K562 (cell line): ENCODE data around the gene BFSP1. TPM values are rescaled to one million over a fixed set of nuclear protein-coding genes. Genes with fewer than 3 reads are reported as not detected.
A peak's percentile ranks its signal among the peaks of the same experiment; 100 is the strongest.

Source experiments
- ATAC-seq: fragments of 200-7000 bp; cut with Tn5 transposase; 3 replicates; pipeline ENCODE4 v1.9.1; 2020; ENCODE audit warnings: moderate library complexity
- BruUV-seq: library from RNA; stranded (reverse); fragments of 400-500 nt; replicated peaks from 2 replicates; lab custom pipeline; 2021; lab: Mats Ljungman, UMichigan
- CTCF ChIA-PET: fragments of 300-600 bp; formaldehyde crosslinking; extraction: SDS; loops from one replicate; lab custom pipeline; 2021; ENCODE audit warnings: low intra/inter-chr PET ratio; lab: Yijun Ruan, JAX
- POLR2A ChIA-PET: fragments of 300-600, 350-650 bp; sonication (Branson Sonifier 250); formaldehyde crosslinking; extraction: SDS; loops from one replicate; lab custom pipeline; 2021; ENCODE audit warnings: antibody characterized with exemption, inconsistent platforms; lab: Yijun Ruan, JAX
- DNase-seq, 4 experiments: peaks; one replicate each; pipeline versions ENCODE4 v3.0.0 to v3.0.0-alpha.2; 2011 to 2018; ENCODE audit warnings: low spot score in 3 of 4, mixed read lengths in 3 of 4; ENCODE audit errors: extremely low read depth in 1 of 4
- FAIRE-seq: peaks from 2 replicates; lab custom pipeline; 2011; peaks lifted over from hg19 to GRCh38; lab: Jason Lieb, UNC
- H2AFZ ChIP-seq: 2 replicates; pipeline ENCODE4 v1.6.0; 2011; ENCODE audit warnings: low read depth, low read length, control low read depth, inconsistent platforms
- H3K27ac ChIP-seq: fragments of 200-600 bp; 3 replicates; pipeline ENCODE4 v1.8.0; 2011; ENCODE audit warnings: low read depth, mild to moderate bottlenecking, control low read depth, inconsistent platforms, low read length, moderate library complexity, mixed read lengths; ENCODE audit errors: extremely low read depth
- H3K27me3 ChIP-seq, 2 experiments: fragments of 300-600 bp in 1 of 2; 2 replicates in 1 of 2; 3 replicates in 1 of 2; pipeline versions ENCODE4 v1.6.0 to v1.8.0; 2011; ENCODE audit warnings: inconsistent platforms in 2 of 2, low read length in 2 of 2, mild to moderate bottlenecking in 1 of 2, mixed read lengths in 1 of 2, moderate library complexity in 1 of 2; ENCODE audit not compliant: control insufficient read depth in 2 of 2, insufficient read depth in 2 of 2
- H3K36me3 ChIP-seq: fragments of 300-600 bp; 3 replicates; pipeline ENCODE4 v1.8.0; 2011; ENCODE audit warnings: mild to moderate bottlenecking, low read length, inconsistent platforms; ENCODE audit not compliant: control insufficient read depth, insufficient read depth
- H3K4me1 ChIP-seq, 2 experiments: fragments of 200-600 bp in 1 of 2; replicated peaks in 1 of 2; 2 replicates in 1 of 2; 3 replicates in 1 of 2; pipeline versions ENCODE4 v1.5.1 to v1.8.0; 2011; ENCODE audit warnings: inconsistent platforms in 2 of 2, low read length in 2 of 2, mild to moderate bottlenecking in 1 of 2, mixed read lengths in 1 of 2, moderate library complexity in 1 of 2; ENCODE audit not compliant: control insufficient read depth in 2 of 2, insufficient read depth in 2 of 2
- H3K4me2 ChIP-seq: 2 replicates; pipeline ENCODE4 v1.6.1; 2011; ENCODE audit warnings: low read length, control low read depth, inconsistent platforms, mixed read lengths; ENCODE audit not compliant: insufficient read depth
- H3K4me3 ChIP-seq: fragments of 200-600 bp; sonication (generic), shearing (Covaris generic); 2 replicates; pipeline ENCODE4 v1.5.1; 2016; ENCODE audit warnings: control low read depth, inconsistent platforms
- H3K79me2 ChIP-seq: fragments of 200-600 bp; 3 replicates; pipeline ENCODE4 v1.8.0; 2011; ENCODE audit warnings: low read length, inconsistent platforms; ENCODE audit not compliant: control insufficient read depth, insufficient read depth
- H3K9ac ChIP-seq, 2 experiments: 2 replicates each; pipeline versions ENCODE4 v1.6.0 to v1.6.1; 2011; ENCODE audit warnings: low read depth in 2 of 2, low read length in 2 of 2, control low read depth in 1 of 2, inconsistent platforms in 1 of 2, mild to moderate bottlenecking in 1 of 2, mixed read lengths in 1 of 2; ENCODE audit not compliant: insufficient read depth in 1 of 2
- H3K9me1 ChIP-seq: one replicate; pipeline ENCODE4 v1.6.0; 2011; ENCODE audit warnings: inconsistent platforms, mild to moderate bottlenecking, low read length, moderate library complexity; ENCODE audit not compliant: control insufficient read depth, insufficient read depth
- H3K9me3 ChIP-seq: replicated peaks from 2 replicates; pipeline ENCODE4 v1.5.1; 2011; ENCODE audit warnings: low read depth, low read length, inconsistent platforms; ENCODE audit not compliant: control insufficient read depth, insufficient read depth
- H4K20me1 ChIP-seq: replicated peaks from 2 replicates; pipeline ENCODE4 v1.6.1; 2011; ENCODE audit warnings: low read length, inconsistent platforms, mixed read lengths; ENCODE audit not compliant: control insufficient read depth, insufficient read depth
- ARID1B ChIP-seq: fragments of 450-650 bp; IDR thresholded peaks from 2 replicates; pipeline ENCODE4 v1.6.1; 2016; ENCODE audit warnings: antibody characterized with exemption, mild to moderate bottlenecking, inconsistent platforms
- DEAF1 ChIP-seq: fragments of 450-650 bp; formaldehyde crosslinking; IDR thresholded peaks from 2 replicates; pipeline ENCODE4 v1.4.0; 2020; ENCODE audit warnings: mild to moderate bottlenecking, moderate library complexity
- EGR1 ChIP-seq: fragments of 450-650 bp; conservative IDR thresholded peaks from 2 replicates; pipeline ENCODE4 v1.6.1; 2017; ENCODE audit warnings: mild to moderate bottlenecking
- GTF2F1 ChIP-seq: IDR thresholded peaks from 2 replicates; pipeline ENCODE4 v1.6.1; 2011; ENCODE audit warnings: low read depth, low read length, improper control_type of control experiment
- JUN ChIP-seq, 2 experiments: sonication (generic) in 1 of 2; formaldehyde crosslinking in 1 of 2; IDR thresholded peaks; 2 replicates each; pipeline versions ENCODE4 v1.6.1 to v1.8.0; 2012 to 2022; ENCODE audit warnings: borderline replicate concordance in 2 of 2, mild to moderate bottlenecking in 2 of 2, improper control_type of control experiment in 1 of 2, low read depth in 1 of 2, low read length in 1 of 2, missing genetic modification reagents in 1 of 2
- JUND ChIP-seq, 2 experiments: IDR thresholded peaks; 2 replicates in 1 of 2; 3 replicates in 1 of 2; pipeline ENCODE4 v1.6.1; 2011; ENCODE audit warnings: borderline replicate concordance in 2 of 2, low read depth in 2 of 2, low read length in 2 of 2, improper control_type of control experiment in 1 of 2, missing biosample characterization in 1 of 2, missing genetic modification characterization in 1 of 2, missing genetic modification reagents in 1 of 2
- MECOM ChIP-seq: fragments of 250-450 bp; sonication (Bioruptor Pico); IDR thresholded peaks from 2 replicates; pipeline ENCODE4 v1.8.0; 2022; ENCODE audit warnings: inconsistent platforms
- PHF21A ChIP-seq: fragments of 450-650 bp; IDR thresholded peaks from 2 replicates; pipeline ENCODE4 v1.6.1; 2017; ENCODE audit warnings: low read depth, borderline replicate concordance
- POU5F1 ChIP-seq: fragments of 150-350 bp; IDR thresholded peaks from 2 replicates; pipeline ENCODE4 v1.6.1; 2014; ENCODE audit warnings: borderline replicate concordance, low read length, low read depth, mild to moderate bottlenecking; ENCODE audit not compliant: partially characterized antibody
- RAD21 ChIP-seq, 2 experiments: fragments of 250-450 bp in 1 of 2; fragments of 450-650 bp in 1 of 2; sonication (Bioruptor Pico) in 1 of 2; formaldehyde crosslinking in 1 of 2; IDR thresholded peaks in 1 of 2; conservative IDR thresholded peaks in 1 of 2; 2 replicates each; pipeline versions ENCODE4 v1.4.0 to v1.8.0; 2020 to 2022; ENCODE audit warnings: mild to moderate bottlenecking in 2 of 2, moderate library complexity in 1 of 2
- RBFOX2 ChIP-seq: fragments of 200-400 bp; formaldehyde crosslinking; IDR thresholded peaks from 2 replicates; pipeline ENCODE4 v1.6.1; 2017; ENCODE audit warnings: low read depth, mild to moderate bottlenecking, low read length, moderate library complexity
- TBL1XR1 ChIP-seq, 2 experiments: IDR thresholded peaks; 2 replicates each; pipeline ENCODE4 v1.6.1; 2012; ENCODE audit warnings: improper control_type of control experiment in 2 of 2, low read length in 2 of 2, mild to moderate bottlenecking in 1 of 2
- ZBTB2 ChIP-seq: fragments of 450-650 bp; IDR thresholded peaks from 2 replicates; pipeline ENCODE4 v1.6.1; 2016; ENCODE audit warnings: antibody characterized with exemption
- ZFPM2 ChIP-seq: fragments of 250-450 bp; sonication (Bioruptor Pico); IDR thresholded peaks from 2 replicates; pipeline ENCODE4 v1.5.1; 2022; ENCODE audit warnings: mild to moderate bottlenecking
- ZNF133 ChIP-seq: fragments of 250-450 bp; sonication (Bioruptor Pico); IDR thresholded peaks from 2 replicates; pipeline ENCODE4 v1.4.0; 2020; ENCODE audit warnings: mild to moderate bottlenecking
- ZNF224 ChIP-seq: sonication (generic); formaldehyde crosslinking; IDR thresholded peaks from 2 replicates; pipeline ENCODE4 v1.8.0; 2022; ENCODE audit warnings: mild to moderate bottlenecking, missing genetic modification reagents
- WGBS: fragments of 100-300 bp; shearing (Covaris generic); methylation state at CpG from one replicate; pipeline ENCODE4 v1.1.6; 2016; ENCODE audit warnings: low coverage, mixed read lengths; ENCODE audit not compliant: insufficient coverage; ENCODE audit errors: missing lambda C conversion rate; 5-methylcytosine and 5-hydroxymethylcytosine counted together
- in situ Hi-C: fragments of 300-500 bp; cut with MboI; formaldehyde crosslinking; loops from 4 replicates; pipeline ENCODE4 v1.15.0; 2018; ENCODE audit warnings: inconsistent platforms, mixed read lengths
- intact Hi-C: fragments of 100-400 bp; cut with micrococcal nuclease; formaldehyde crosslinking; loops from 2 replicates; pipeline ENCODE4 v1.14.2; 2022
- polyA plus RNA-seq, 8 experiments: library from polyadenylated mRNA; depleted of rRNA in 4 of 8; stranded (reverse) in 5 of 8; unstranded in 3 of 8; fragments of >200 nt; fragmentation: Nextera tagmentation in 2 of 8; fragmentation: Illumina TruSeq in 1 of 8; extraction: Ambion mirVana in 2 of 8; extraction: Trizol in 1 of 8; gene quantifications; 2 replicates each; pipeline versions ENCODE4 v1.2.1 to v1.2.3, GENCODE V29; 2011 to 2014; ENCODE audit warnings: inconsistent platforms in 1 of 8, missing spikeins in 1 of 8
- total RNA-seq, 7 experiments: library from RNA; depleted of rRNA in 6 of 7; stranded (reverse); fragments of >200 nt in 6 of 7; fragmentation: Illumina TruSeq in 2 of 7; extraction: Trizol in 2 of 7; gene quantifications; 2 replicates each; pipeline versions ENCODE4 v1.2.1 to v1.2.3, GENCODE V29; 2011 to 2021; ENCODE audit warnings: low replicate concordance in 1 of 7

Gene BFSP1
- total and polyA plus RNA-seq, 9 of the 15 experiments (the other 6 are each of a cell fraction or from before 2014, with no cell fraction given): 0.09 to 0.86 (median 0.40) TPM

- Histone ChIP-seq H3K4me3 (no peak overlapping the region), H4K20me1 (no peaks in the 10 kb centered on the region), H3K9me1 (no peaks in the 10 kb centered on the region), H2AFZ (peak overlapping the region; percentile 92; the same call in 1 of the 2 replicates), H3K9ac (no peak overlapping the region), H3K27ac (no peak overlapping the region), H3K4me2 (no peak overlapping the region), H3K36me3 (no peaks in the 10 kb centered on the region), H3K4me1 (peaks cover 6 to 23% of the 10 kb centered on the region in 2 experiments), H3K9me3 (no peaks in the 10 kb centered on the region; the same call in 1 of the 2 replicates), H3K27me3 (peaks cover 0 to 13% of the 10 kb centered on the region in 2 experiments; a peak in 3 of 5 replicates), H3K79me2 (no peaks in the 10 kb centered on the region)
- DNase-seq: peak; percentile 40 to 58 (median 46)
- 31% methylated on average over 18 of the region's 19 CpGs for WGBS
- no TSS peak for BruUV-seq
- intact Hi-C loops: loop anchor here (5.0 to 10.0 kb wide), 3 partner anchors 391 to 769 kb away; no protein-coding TSS in a partner anchor
- FAIRE-seq: no peak
- POLR2A ChIA-PET: no interaction called here
- CTCF ChIA-PET: interaction anchor here (0.7 to 1.2 kb wide), 3 partner anchors 111 to 770 kb away, joined by 3 to 4 read pairs (median 4); no protein-coding TSS in a partner anchor
- peak; percentile 62 for ATAC-seq
- in situ Hi-C loops: loop anchor here (25.0 kb wide), 1 partner anchor 781 kb away; the partner anchor contains the start of gene ZNF133
- TF ChIP-seq POU5F1 (no peak), ZFPM2 (CRISPR knock-in tag) (no peak), ZNF133 (no peak), EGR1 (peak; percentile 58), JUND (IDR thresholded peaks at IDR 0.05; ENCODE audit: borderline replicate concordance, low read depth, low read length) (peak; percentile 81), JUND (tag; IDR thresholded peaks at IDR 0.05; ENCODE audit: borderline replicate concordance, low read depth, low read length) (peak; percentile 71; the same call in 1 of the 3 replicates), ARID1B (peak; percentile 11; the same call in 1 of the 2 replicates), PHF21A (no peak), JUN (IDR thresholded peaks at IDR 0.05; ENCODE audit: borderline replicate concordance, low read depth, low read length) (0 out of 2 replicates have a peak, but pooled peaks have one; percentile 60), JUN (CRISPR knock-in tag; IDR thresholded peaks at IDR 0.05; ENCODE audit: borderline replicate concordance) (no peak), RBFOX2 (0 out of 2 replicates have a peak, but pooled peaks have one; percentile 33), TBL1XR1 (IDR thresholded peaks at IDR 0.05; ENCODE audit: low read length in 2 of 2) (no peak), GTF2F1 (no peak), DEAF1 (CRISPR knock-in tag) (no peak), ZBTB2 (no peak), RAD21 (CRISPR knock-in tag; conservative IDR thresholded peaks at IDR 0.05 in 1 of 2, IDR thresholded peaks at IDR 0.05 in 1 of 2) (no peak), ZNF224 (CRISPR knock-in tag) (no peak), MECOM (no peak)
Measured at GRCh38 chr20:17505636-17506517, 25.3 kb downstream of the BFSP1 start.
